Activated T-cell treated with anti-CD3 and anti-CD28 coated beads, Interleukin-2, amount 50 U/mL, for 48 hours (primary cell): ENCODE results near the gene VPS37D.
"Not testable (repeated sequence)": the region's sequence is repeated elsewhere in the genome, so short reads cannot be mapped to it uniquely, and the experiment has no call there.

Experiments
- DNase-seq, 2 experiments: peaks; one replicate each; pipeline ENCODE4 v3.0.0-alpha.2; 2020

Gene VPS37D

DNA sequence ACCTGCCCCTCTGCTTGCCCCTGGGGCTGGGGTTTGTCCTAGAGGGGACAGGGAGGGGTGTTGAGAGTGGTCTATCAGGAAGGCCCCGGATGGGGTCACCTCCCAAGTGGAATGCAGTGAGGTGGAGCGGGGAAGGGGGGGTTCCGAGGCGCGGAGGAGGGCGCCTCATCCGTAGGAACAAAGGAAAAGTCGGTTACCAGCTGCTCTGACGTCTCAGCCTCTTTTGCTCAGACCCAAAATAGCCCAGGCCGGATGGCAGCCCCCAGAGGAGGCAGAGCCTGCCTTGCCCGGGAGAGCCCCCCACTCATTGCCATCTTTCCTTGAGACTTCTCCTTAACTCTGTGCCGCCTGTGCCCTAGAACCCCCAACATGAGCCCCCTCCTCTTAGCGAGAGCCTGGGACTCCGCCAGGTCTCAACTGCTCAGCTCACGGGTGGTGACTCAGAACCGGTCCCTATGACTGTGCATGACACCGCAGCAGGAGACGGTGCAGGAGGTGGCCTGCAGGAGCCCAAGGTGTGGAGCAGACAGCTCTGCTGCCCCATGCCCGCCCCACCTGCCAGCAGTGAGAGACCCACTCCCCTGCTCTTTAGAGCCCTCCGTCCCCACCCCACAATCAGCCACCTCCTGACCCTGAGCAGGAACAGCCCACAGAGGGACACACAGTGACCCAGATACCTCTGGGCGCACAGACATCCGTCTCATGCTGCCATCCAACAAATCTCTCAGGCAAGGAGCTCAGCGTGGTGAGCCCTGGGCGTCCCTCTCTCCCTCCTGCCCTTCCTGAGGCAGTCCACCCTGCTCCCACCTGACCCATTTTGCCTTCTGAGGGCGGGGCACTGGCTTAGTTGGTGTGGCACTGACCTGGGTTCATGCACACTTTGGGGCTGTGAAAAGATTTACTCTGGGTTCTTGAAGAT, 38.8 kb downstream of the VPS37D start:
- DNase-seq = peak; percentile 60 to 74

DNA sequence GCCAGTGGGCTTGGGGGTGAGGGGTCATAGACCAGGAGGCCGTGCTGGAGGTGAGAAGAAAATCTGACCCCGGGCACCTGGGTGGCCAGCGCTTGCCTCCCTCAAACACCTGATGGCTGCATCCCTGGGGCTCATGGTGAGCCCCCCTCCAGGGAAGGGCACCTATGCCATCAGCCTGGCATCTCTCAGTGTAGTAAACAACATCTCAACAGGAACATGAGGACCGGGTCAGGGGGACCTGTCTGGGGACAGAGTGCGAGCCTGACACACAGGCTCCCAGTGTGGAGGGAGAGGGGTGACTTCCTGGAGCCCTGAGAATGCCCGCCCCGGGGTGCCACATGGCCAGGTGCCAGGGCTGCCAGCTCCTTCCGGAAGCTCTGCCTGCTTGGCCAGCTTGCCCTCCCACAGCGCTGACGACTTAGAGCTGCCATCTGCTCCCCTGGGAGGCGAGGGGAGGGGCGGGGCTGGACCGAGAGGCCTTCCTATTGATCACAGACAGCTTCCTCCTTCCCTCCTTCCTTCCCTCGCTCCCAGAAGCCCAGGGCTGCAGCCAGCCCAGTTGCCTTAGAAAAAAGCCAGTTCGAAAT, 39.5 kb downstream of the VPS37D start:
- DNase-seq = no peak

DNA sequence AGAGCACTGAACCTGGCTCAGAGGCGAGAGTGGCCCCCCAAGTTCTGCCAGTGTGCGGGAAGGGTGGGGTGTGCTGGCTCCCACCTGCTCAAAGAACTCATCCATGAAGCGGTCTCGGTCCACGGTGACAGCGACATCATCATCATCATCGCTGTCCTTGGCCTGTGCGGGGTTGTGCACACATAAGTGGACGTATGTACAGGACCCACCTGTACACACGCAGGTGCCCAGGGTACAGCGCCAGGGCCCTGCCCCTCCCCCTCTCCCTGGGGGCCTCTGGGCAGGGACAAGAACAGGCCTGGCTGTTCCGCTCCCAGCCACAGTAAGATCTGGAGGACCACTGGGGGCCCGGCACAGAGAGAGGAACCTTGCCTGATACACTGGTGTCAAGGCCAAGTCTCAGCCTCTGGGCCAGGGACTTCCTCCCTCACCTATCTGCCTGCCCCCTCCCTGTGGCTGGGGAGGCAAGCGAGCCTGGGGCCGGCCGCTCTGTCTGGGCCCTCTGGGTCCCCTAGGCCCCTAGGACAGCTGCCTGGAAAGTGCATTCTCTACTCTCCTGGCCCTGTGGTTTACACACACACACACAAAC, 41.4 kb downstream of the VPS37D start:
- no peak for DNase-seq

DNA sequence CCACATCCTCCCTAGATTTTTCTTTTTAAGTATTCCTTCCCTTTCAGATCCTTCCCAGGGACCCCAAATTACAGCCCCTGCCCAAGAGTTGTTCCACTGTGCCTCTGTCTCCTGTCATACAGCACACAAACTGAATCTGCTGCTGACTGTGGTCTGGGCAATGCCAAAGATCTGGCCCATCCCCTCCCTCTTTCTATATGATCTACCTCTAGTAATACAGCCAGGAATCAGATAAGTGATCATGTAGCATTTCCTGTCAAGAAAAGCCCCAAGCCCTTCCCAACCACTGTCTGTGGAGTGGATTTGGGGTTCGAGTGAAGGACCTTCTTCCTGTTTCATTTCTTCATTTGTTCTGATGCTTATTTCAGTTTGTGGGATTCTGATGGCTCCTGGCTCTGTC, 45.1 kb downstream of the VPS37D start:
- DNase-seq = no peak

DNA sequence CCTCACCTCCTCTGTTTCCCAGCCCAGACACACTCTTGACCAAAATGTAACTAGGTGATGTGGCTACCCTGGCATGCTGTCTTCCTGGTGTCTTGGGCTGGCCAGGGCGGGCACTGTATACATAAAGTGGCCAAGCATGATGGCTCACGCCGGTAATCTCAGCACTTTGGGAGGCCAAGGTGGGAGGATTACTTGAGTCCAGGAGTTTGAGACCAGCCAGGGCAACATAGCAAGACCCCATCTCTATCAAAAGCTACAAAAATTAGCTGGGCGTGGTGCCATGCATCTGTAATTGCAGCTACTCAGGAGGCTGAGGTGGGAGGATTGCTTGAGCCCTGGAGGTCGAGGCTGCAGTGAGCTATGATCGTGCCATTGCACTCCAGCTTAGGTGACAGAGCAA, 45.7 kb downstream of the VPS37D start:
- DNase-seq = not testable (repeated sequence)

DNA sequence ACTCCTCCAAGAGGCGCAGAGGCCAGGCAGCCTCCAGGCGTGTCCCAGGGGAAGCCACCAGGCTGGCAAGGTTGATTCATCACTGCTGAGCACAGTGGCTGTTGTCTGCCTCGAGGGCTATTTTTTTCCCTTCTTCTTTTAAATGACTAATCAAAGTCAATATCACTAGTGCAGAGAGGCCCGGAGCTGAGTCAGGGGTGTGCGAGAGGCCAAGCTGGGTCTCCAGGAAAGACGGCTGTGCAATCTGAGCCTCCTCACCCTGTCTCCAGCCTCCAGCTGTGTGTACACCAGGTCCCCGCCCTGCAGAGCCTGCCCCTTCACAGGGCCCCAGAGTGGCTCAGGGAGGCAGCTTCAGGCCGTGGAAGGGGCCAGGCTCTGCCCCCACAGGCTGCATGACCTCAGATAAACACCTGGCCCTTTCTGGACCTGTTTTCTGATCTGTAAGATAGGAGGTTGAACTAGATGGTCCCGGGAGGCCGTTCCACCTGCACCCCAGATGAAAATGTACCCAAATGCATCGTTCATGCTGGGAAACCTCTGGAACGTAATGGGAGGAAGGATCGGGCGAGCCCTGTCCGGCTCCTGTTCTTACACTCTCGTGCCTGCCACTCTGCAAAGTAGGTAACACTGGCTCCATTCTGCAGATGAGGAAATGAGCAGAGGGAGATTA, 48.2 kb downstream of the VPS37D start:
- DNase-seq = peak; percentile 84 to 85

DNA sequence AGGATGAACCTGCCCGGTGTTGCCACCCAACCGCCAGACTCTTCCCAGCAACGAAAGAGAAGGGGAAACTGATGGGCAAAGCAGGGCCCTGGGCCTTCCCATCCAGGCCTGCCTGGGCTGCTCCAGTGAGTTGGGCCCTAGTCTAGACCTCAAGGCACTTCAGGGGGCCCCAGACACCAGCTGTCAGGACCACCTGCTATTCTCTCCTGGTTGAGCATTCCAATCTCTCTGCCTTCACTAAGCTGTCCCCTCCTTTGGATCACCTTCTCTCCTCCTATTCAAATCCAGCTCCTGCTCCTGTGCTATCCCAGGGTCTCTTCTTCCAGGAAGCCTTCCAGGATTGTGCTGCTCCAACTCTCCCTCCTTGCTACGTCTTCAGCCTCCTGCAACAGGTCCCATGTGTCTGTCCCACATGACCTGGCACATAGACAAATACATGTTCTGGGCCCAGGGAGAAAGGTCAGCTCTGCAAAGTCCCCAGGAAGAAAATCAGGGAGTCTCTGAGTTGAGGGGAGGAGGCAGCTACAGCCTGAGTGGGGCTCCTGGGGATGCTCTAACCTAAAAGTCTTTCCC, 48.8 kb downstream of the VPS37D start:
- DNase-seq = no peak

DNA sequence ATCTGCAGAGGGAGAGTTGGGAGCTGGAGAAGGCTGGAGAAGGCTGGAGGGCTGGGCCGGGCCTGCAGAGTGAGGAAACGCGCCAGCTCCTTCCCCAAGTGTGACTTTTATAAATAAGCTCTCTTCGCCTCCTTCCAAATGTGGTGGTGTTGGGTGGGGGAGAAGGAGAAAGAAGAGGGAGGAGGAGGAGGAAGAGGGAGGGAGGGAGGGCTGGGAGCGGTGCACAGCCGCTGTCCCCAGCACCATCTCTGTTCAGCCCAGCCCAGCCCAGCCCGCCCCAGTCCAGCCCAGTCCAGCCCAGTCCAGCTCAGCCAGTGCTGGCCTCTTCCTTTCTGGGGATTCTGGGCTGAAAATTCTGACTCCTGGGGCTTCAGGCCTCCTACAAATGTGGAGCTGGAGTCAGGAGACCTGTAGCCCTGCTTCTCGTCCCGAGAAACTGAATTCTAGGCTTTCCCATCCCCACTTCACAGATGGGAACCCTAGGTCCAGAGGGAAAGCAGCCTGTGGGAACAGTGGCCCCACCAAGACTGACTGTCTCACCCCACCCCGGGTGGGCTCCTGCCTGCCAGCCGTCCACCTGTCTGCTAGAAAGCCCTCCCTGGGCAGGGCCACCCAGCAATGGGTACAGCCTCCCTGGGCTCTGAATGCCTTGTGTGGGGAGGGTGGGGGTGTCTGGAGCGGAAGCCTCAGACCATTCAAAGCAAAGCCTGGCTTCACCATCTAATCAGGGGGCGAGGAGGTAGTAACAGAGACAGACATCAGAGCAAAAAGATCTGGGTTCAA, 49.6 kb downstream of the VPS37D start:
- DNase-seq = no peak

DNA sequence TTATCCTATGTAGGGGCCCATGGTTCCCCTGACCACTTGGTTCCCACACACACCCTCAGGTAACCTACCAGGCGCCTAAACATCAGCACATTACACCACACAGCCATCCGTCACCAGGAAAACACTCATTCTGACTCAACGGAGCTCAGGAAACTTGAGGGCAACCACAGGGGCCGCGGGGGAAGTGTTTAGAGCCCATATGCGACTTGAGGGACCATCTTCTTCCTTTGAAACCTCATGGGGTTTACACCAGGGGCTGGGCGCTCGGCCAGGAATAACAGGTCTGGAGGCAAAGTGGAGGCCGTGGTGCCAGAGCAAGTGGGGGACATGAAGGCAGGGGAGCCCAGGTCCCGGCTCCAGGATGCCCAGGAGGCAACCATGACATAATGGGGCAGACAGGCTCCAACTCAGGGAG, 50.4 kb downstream of the VPS37D start:
- DNase-seq = peak; percentile 88 to 89

DNA sequence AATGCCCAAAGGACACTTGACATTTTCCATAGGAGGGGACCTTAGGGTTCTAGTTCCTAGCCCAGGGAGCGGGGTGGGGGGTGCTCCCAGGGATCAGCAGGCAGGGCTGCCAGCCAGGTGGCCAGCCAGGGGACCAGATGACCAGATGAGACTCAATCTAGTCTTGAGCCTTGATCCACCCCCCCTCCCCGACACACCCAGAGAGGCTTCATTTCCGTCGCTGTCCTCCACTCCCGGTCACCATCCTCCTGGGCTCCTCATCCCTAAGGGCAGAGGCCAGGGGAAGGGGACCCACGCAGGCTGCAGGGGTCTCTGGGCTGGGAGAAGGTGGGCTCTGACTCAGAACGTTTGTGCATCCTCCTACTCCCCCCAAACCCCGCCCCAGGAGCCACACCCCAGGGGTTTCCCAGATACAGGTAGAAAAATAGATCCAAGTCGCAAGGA, 50.8 kb downstream of the VPS37D start:
- DNase-seq = peak; percentile 68 to 70

DNA sequence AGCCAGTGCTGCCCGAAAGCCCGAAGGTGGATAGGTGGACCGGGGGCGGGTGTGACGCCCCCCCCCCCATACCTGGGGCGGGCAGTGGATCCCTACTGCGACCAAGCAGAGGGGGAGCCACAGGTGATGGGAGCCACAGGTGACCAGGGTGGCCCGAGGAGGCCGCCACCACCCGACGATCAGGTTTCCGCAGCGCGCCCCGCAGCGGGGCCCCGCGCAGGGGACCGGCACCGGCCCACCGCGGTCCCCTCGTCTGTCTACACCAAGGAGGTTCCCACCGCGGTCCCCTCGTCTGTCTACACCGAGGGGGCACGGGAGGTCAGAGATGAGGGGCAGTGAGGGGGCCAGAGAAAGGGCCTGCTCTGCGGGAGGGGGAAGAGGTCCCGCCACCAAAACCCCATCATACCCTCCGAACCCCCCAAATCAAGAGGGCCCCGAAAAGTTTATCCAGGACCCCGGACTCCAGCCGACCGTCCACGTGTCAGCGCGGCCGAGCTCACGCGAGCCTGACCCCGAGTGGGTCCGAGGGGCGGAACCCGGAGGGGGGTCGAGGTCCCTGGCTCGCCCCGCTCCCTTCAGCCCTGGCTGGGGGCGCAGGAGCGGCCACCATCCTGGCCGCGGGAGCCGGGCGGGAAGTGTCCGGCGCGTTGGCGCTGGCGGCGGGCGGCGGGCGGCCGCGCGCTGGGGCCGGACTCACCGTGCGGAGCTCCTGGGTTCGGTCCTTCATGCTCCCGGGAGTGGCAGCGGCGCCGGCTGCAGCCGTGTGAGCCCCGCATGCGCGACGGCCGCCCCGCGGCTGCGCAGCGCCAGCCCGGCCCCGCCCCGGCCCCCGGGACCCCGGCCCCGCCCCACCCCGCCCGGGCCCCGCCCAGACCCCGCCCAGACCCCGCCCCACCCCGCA, 51.5 kb downstream of the VPS37D start, which contains the start of gene STX1A:
TSS of gene STX1A (minus strand) at position 765 of the 901 bp plus-strand sequence. CDS start at position 727, 38 bp downstream.
- DNase-seq = peak; percentile 75 to 86

DNA sequence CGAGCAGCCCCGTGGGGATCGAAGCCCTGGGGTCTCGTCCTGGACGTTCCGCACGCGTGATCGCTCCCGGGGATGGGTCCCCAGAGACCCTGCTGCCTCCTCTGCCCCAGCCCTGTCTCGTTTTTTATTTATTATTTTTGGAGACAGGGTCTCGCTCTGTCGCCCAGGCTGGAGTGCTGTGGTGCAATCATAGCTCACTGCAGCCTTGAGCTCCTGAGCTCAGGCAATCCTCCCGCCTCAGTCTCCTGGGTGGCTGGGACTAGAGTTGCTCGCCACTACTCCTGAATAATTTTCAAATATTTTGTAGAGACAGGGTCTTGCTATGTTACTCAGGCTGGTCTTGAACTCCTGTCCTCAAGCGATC, 52.2 kb downstream of the VPS37D start:
- no peak for DNase-seq

DNA sequence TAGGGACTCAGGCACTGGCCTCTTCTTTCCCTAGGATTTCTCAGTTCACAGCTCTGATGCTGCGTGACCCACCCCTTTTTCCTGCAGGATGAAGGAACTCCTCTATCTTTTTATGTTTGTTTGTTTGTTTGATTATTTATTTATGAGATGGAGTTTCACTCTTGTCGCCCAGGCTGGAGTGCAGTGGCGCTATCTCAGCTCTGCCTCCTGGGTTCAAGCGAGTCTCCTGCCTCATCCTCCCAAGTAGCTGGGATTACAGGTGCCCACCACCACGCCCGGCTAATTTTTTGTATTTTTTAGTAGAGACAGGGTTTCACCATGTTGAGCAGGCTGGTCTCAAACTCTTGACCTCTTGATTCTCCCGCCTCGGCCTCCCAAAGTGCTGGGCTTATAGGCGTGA, 52.8 kb downstream of the VPS37D start:
- DNase-seq = not testable (repeated sequence)

DNA sequence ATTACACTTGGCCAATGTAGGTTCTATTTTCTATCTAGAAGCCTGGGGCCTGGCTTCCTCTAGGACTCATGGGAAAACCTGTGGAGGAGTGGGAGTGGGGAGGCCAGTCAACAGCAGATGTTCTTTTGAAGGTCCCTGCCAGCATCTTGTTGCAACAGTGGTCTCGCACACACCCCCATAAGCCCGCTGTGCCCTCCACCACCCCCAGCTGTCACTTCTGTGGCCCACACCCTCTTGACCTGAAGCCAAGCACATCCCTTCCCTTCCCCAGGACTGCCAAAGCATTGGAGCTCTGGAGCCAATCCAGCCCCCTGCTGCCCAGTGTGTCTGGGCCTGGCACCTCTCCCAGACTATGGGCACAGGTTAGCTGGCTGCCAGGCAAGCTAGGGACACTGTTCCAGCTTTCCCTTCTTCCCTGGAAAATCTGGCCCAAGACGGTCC, 53.8 kb downstream of the VPS37D start:
- DNase-seq = no peak
